SIG-M5 treated with dmso at 0.1 percent for 504 hours (cell line): ENCODE results near the gene IL9R.
"Not testable (repeated sequence)": the region's sequence is repeated elsewhere in the genome, so short reads cannot be mapped to it uniquely, and the experiment has no call there.

Experiments
- DNase-seq: peaks from one replicate; lab custom pipeline; 2025; ENCODE audit not compliant: unreplicated experiment; lab: John Stamatoyannopoulos, UW

Gene IL9R

GRCh38 chrX:156029707-156030442, 32.4 kb downstream of the IL9R start:
- not testable (repeated sequence) for DNase-seq

DNA sequence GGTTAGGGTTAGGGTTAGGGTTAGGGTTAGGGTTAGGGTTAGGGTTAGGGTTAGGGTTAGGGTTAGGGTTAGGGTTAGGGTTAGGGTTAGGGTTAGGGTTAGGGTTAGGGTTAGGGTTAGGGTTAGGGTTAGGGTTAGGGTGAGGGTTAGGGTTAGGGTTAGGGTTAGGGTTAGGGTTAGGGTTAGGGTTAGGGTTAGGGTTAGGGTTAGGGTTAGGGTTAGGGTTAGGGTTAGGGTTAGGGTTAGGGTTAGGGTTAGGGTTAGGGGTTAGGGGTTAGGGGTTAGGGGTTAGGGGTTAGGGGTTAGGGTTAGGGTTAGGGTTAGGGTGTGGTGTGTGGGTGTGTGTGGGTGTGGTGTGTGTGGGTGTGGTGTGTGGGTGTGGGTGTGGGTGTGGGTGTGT, 33.0 kb downstream of the IL9R start:
- not testable (repeated sequence) for DNase-seq
